ENCODE data around the gene ARHGAP15.

GRCh38 chr2:143529118-143529720 is 400.0 kb downstream of the ARHGAP15 start:
- TF ChIP-seq CTCF (IDR thresholded peaks at IDR 0.05; ENCODE audit: insufficient read depth, low read depth, low read length) (no peak), EZH2 (IDR thresholded peaks at IDR 0.05; ENCODE audit: insufficient read depth, low read length) (no peak)
